T-helper 1 cell (primary cell): Measurements from ENCODE around the gene LAMA2.
"Not testable (repeated sequence)": the region's sequence is repeated elsewhere in the genome, so short reads cannot be mapped to it uniquely, and the experiment has no call there.

Source experiments
- DNase-seq, 5 donors: peaks; one replicate each; pipeline ENCODE4 v3.0.0-alpha.2; 2012 to 2020

Gene LAMA2

GRCh38 chr6:129134535-129134934 is 251.6 kb downstream of the LAMA2 start:
- DNase-seq: no peak

DNA sequence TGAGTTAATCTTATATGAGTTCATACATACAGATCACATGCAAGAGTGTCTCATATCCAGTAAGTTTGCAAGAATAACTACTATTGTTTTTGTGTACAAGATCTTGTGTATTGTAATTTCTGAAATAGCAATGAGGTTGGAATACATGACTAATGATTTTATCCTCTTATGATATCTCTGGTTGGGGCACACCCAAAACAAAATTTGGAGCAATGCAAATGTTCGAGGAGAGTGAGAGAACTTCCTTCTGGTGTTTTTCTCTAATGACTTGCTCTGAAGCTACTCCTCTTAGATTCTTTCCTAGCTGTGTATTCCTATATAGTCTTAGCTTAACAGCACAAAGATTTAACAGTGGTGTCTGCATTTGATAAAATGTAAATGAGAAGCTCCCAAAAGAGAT is 252.5 kb downstream of the LAMA2 start:
- no peak for DNase-seq

DNA sequence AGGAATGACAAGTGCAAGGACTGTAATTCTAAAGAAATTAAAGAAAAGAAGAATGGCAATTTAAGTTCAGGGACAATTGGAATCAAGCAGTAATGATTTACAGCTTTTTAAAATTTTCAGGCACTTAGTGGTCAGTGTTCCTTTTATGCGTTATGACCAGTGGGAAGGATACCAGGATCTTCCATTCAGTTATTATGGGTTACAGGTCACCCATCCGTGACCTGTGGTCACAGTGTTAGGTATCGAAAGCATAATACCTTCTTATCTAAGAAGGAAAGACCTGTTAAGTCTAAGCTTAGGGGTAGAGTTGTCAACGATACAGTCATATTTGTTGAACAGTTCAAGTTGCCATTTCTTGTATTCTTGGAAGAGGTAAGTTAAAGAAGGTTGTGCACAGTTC is 253.8 kb downstream of the LAMA2 start:
- DNase-seq: no peak

- no peak for DNase-seq
Observed at GRCh38 chr6:129138739-129139405, 255.9 kb downstream of the LAMA2 start.

DNA sequence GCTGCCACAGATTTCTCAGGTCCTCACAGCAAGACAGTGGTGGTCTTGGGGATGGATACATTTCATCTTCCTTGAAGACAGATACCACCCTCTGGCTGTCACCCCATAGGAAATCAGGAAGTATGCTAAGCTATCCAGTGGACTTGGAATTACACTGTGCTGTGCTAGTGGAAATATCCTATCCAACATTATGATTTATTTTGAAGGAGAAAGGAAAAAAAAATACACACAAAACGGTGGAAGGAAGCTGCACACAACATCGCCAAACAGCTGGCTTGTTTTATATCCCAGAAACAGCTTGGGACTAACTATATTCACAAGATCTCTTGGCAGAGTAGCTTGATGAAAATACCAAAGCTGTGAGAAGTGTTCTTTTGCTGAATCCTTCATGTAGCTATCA is 257.6 kb downstream of the LAMA2 start:
- DNase-seq: no peak

DNA sequence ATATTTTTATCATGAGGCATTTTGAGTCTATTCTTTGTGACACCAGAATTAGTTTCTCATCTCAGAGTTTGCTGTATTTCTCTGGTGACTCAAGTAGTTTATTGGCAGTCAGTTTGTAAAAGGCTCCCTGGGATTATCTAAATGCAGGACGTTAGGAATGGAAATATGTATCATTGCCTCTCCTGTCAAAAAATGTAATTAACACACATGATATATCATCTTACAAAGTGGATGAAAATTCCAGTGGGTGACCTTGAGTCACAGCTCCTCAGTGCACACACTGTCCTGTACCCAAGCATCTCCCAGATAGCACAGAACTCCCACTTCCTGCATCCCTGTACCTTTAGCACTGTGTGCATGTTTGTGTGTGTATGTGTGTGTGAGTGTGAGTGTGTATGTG is 258.6 kb downstream of the LAMA2 start:
- DNase-seq: no peak

DNA sequence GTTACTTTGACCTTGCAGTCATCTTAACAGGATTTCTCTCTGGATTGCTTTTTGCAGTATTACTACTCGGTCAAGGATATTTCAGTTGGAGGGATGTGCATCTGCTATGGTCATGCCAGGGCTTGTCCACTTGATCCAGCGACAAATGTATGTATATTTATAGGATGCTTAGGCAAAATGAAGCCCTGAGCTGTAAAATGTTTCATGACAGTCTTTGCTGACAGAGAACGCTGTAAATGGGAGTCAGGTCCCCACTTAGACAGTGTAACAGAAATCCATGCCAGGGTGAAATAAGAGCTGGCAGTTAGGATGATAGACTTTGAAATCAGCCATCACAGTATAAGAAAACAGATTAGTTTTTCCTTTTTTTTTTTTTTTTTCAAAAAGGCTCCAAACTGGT is 264.0 kb downstream of the LAMA2 start:
- DNase-seq: no peak

GRCh38 chr6:129150507-129150906 is 267.6 kb downstream of the LAMA2 start:
- no peak for DNase-seq

- DNase-seq: no peak
Observed at GRCh38 chr6:129153257-129153656, 270.3 kb downstream of the LAMA2 start.

GRCh38 chr6:129159242-129159641 is 276.3 kb downstream of the LAMA2 start:
- DNase-seq: not testable (repeated sequence)

- DNase-seq: no peak
Observed at GRCh38 chr6:129162605-129163004, 279.7 kb downstream of the LAMA2 start.

GRCh38 chr6:129163551-129163950 is 280.6 kb downstream of the LAMA2 start:
- no peak for DNase-seq

GRCh38 chr6:129164032-129164431 is 281.1 kb downstream of the LAMA2 start:
- no peak for DNase-seq

GRCh38 chr6:129172279-129172995 is 289.5 kb downstream of the LAMA2 start:
- DNase-seq: not testable (repeated sequence)

DNA sequence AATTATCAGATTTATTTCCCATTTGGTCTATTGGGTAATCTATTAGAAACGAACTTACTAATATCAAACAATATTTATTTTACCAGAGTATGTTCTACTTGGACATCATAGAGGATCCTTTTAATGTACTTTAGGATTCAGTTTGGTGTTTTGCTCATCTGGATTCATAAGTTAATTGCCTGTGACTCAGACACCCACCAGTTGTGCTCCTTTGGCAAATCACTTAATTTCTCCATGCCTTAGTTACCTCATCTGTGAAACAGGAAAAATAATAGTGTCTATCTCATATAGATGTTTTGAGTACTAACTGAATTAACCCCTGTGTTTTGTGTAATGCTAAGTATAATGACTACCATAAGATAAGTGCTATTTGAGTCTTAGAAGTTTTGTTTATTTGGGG is 292.1 kb downstream of the LAMA2 start:
- DNase-seq: no peak

DNA sequence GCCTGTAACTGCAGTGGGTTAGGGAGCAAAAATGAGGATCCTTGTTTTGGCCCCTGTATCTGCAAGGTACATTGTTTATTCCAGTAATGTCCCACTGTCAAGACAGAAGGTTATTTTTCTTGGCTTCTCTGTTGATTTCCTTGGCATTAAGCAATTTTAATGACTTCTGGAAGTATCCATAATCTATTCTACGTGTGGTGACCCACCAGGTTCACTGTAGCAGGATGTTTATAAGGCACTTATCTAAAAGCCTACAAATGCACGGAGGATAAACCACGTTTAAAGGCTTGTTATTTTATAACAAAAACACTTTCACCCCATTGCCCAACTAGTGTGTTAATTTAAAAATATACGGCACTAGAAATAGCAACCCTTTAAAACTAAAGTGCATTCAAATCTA is 294.9 kb downstream of the LAMA2 start:
- no peak for DNase-seq

GRCh38 chr6:129179283-129179682 is 296.3 kb downstream of the LAMA2 start:
- no peak for DNase-seq

DNA sequence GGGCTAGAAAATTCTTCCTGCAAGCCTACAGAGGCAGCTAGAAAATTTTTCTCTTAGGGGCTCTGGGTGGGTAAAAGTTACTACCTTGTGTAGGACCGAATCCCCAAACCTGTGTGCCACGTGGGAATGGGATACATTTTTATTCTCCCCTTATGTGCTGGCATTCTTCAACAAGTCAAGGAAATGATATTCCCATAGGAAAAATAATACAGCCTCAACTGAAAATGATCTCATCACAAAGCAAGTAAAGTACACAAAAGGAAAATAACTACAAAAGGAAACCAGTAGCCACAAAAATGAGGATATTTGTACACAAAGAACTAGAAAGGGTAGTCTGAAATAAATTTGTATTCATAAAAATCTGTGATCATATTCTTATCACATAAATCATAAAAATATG is 298.1 kb downstream of the LAMA2 start:
- no peak for DNase-seq

GRCh38 chr6:129183187-129183591 is 300.3 kb downstream of the LAMA2 start:
- no peak for DNase-seq

- DNase-seq: no peak
Observed at GRCh38 chr6:129183681-129184301, 300.9 kb downstream of the LAMA2 start.

DNA sequence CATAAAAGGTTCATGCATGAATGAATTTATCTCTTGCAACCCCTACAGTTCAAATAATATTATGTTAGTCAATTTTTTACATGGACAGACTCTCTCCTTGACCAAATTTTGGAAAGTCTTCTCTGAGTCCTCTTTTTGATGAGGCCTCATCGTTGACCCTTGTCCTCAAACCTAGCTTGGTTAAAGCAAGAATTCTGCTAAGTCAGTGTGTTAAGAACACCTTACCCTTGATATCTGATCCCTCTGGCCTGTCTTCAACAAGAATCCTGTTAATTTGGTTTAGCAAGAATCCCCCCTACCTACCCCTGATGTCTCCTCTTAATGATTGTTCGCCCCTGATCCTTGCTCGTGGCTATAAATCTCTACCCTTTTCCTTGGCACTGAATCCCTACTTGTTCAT is 301.4 kb downstream of the LAMA2 start:
- DNase-seq: no peak

GRCh38 chr6:129184808-129185366 is 301.9 kb downstream of the LAMA2 start:
- DNase-seq: no peak

- DNase-seq: no peak
Observed at GRCh38 chr6:129186988-129187387, 304.1 kb downstream of the LAMA2 start.

DNA sequence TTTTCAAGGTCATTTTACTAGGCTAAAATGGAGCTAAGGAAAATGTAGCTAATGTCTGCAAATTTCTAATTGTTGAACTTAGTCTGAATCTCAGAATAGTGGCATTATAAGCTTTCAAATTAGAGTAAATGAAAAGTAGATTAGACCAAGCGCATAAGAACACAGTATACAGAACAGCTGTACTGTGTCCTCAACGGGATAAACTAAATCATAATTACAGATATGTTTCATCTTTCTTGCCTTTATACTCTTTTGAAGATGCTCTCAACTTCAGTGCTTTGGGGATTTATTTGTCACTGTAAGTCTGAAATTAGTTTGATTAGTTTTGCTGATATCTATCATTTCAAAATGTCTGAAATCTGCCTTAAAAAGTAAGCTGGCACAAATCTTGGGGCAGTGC is 305.4 kb downstream of the LAMA2 start:
- no peak for DNase-seq
